OCI-LY7 (cell line): ENCODE results near the gene SPAG16. TPM values are rescaled to one million over a fixed set of nuclear protein-coding genes. Genes with fewer than 3 reads are reported as not detected.

Experiments used
- Bru-seq: library from RNA; stranded (reverse); fragments of 400-500 nt; gene quantifications from one replicate; lab custom pipeline; 2021; lab: Mats Ljungman, UMichigan
- BruChase-seq, 2 experiments: library from RNA; stranded (reverse); fragments of 400-500 nt; gene quantifications; one replicate each; lab custom pipeline; 2021; lab: Mats Ljungman, UMichigan
- BruUV-seq: library from RNA; stranded (reverse); fragments of 400-500 nt; replicated peaks from 2 replicates; lab custom pipeline; 2021; lab: Mats Ljungman, UMichigan
- CTCF ChIA-PET: fragments of 300-600 bp; sonication (Branson Sonifier 250); formaldehyde crosslinking; loops from one replicate; lab custom pipeline; 2022; ENCODE audit warnings: antibody characterized with exemption; ENCODE audit not compliant: unreplicated experiment; lab: Charles Lee
- POLR2A ChIA-PET: fragments of 300-600 bp; sonication (Branson Sonifier 250); formaldehyde crosslinking; loops from one replicate; lab custom pipeline; 2022; ENCODE audit warnings: antibody characterized with exemption; lab: Charles Lee
- DNase-seq: peaks from one replicate; pipeline ENCODE4 v3.0.0-alpha.2; 2015; ENCODE audit warnings: low spot score
- H2AFZ ChIP-seq: fragments of 200-600 bp; sonication (generic), shearing (Covaris generic); 2 replicates; pipeline ENCODE4 v1.6.1; 2014; ENCODE audit warnings: mild to moderate bottlenecking, antibody characterized with exemption, low read length, moderate library complexity
- H3K27ac ChIP-seq: fragments of 200-600 bp; sonication (generic); 2 replicates; pipeline ENCODE4 v1.5.1; 2014; ENCODE audit warnings: mixed run types, low read depth, mild to moderate bottlenecking, moderate library complexity, low read length, inconsistent platforms; ENCODE audit not compliant: poor library complexity, severe bottlenecking
- H3K36me3 ChIP-seq: fragments of 200-600 bp; sonication (generic); 2 replicates; pipeline ENCODE4 v1.6.1; 2014; ENCODE audit warnings: mild to moderate bottlenecking, antibody characterized with exemption, low read length, moderate library complexity, mixed read lengths; ENCODE audit not compliant: insufficient read depth
- H3K4me1 ChIP-seq: fragments of 200-600 bp; sonication (generic); 2 replicates; pipeline ENCODE4 v1.5.1; 2014; ENCODE audit warnings: mild to moderate bottlenecking, low read length; ENCODE audit not compliant: insufficient read depth, poor library complexity, severe bottlenecking
- H3K4me2 ChIP-seq: fragments of 200-600 bp; sonication (generic); 2 replicates; pipeline ENCODE4 v1.6.1; 2014; ENCODE audit warnings: mild to moderate bottlenecking, low read length
- H3K4me3 ChIP-seq: fragments of 200-600 bp; sonication (generic); 2 replicates; pipeline ENCODE4 v1.5.1; 2014; ENCODE audit warnings: mild to moderate bottlenecking, low read depth, low read length; ENCODE audit not compliant: poor library complexity, severe bottlenecking
- H3K79me2 ChIP-seq: fragments of 200-600 bp; sonication (generic); 2 replicates; pipeline ENCODE4 v1.6.1; 2016; ENCODE audit warnings: low read depth, mild to moderate bottlenecking, low read length, moderate library complexity, mixed read lengths; ENCODE audit not compliant: insufficient read depth
- H3K9me2 ChIP-seq: fragments of 200-600 bp; sonication (generic); 2 replicates; pipeline ENCODE4 v1.6.1; 2016; ENCODE audit warnings: mild to moderate bottlenecking, low read length, mixed read lengths; ENCODE audit not compliant: insufficient read depth
- H3K9me3 ChIP-seq: fragments of 200-600 bp; sonication (generic); 2 replicates; pipeline ENCODE4 v1.6.1; 2014; ENCODE audit warnings: mild to moderate bottlenecking, mixed run types, low read length, mixed read lengths
- H4K20me1 ChIP-seq: fragments of 200-600 bp; sonication (generic); 2 replicates; pipeline ENCODE4 v1.6.1; 2014; ENCODE audit warnings: mild to moderate bottlenecking, antibody characterized with exemption, low read length, moderate library complexity, mixed read lengths; ENCODE audit not compliant: insufficient read depth
- CTCF ChIP-seq: fragments of 200-600 bp; sonication (generic); conservative IDR thresholded peaks from 2 replicates; pipeline ENCODE4 v1.5.1; 2014; ENCODE audit warnings: mild to moderate bottlenecking, antibody characterized with exemption, low read length, moderate library complexity, mixed read lengths
- EZH2phosphoT487 ChIP-seq: fragments of 200-600 bp; sonication (generic); IDR thresholded peaks from 2 replicates; pipeline ENCODE4 v1.6.1; 2018; ENCODE audit warnings: low read depth, borderline replicate concordance, mild to moderate bottlenecking, mixed run types, antibody characterized with exemption, low read length, moderate library complexity, mixed read lengths
- intact Hi-C: fragments of 100-400 bp; cut with micrococcal nuclease; formaldehyde crosslinking; loops from one replicate; pipeline ENCODE4 v1.10.0; 2022; ENCODE audit not compliant: unreplicated experiment
- long read RNA-seq: library from polyadenylated mRNA; stranded (forward); transcript quantifications from one replicate; pipeline ENCODE4 v2.0.0, GENCODE V29; 2022
- total RNA-seq, 2 experiments: library from RNA; depleted of rRNA in 1 of 2; stranded (reverse); fragments of >200 nt in 1 of 2; shearing (Covaris generic) in 1 of 2; gene quantifications; 2 replicates each; pipeline ENCODE4 v1.2.3, GENCODE V29; 2014 to 2022

The SPAG16 gene
- total RNA-seq (2014; rRNA removed; shearing (Covaris generic)) (16.6 and 24.2 TPM in 2 replicates), total RNA-seq (2022) (18.9 and 22.1 TPM in 2 replicates), Bru-seq, nascent RNA (percentile 29 among the genes with signal in this experiment), BruChase-seq, experiment 1, labeled RNA remaining after a 6-hour chase (percentile 25 among the genes with signal in this experiment), BruChase-seq, experiment 2, labeled RNA remaining after a 2-hour chase (percentile 32 among the genes with signal in this experiment)
- long read RNA-seq, transcript SPAG16-207 (5 exons, 1,250 nt): major isoform, 50 of 57 reads
- long read RNA-seq, partial matches to known transcripts: 1 of 57 reads
- long read RNA-seq, other reads (novel, unspliced or antisense): 6 of 57 reads

- Histone ChIP-seq H4K20me1 (no peaks in the 10 kb centered on the region), H3K9me3 (no peaks in the 10 kb centered on the region), H3K27ac (peak within 1 kb of the TSS; percentile 27), H2AFZ (peak within 1 kb of the TSS; percentile 97), H3K36me3 (no peaks in the 10 kb centered on the region; the same call in 1 of the 2 replicates), H3K4me3 (peak within 1 kb of the TSS; percentile 85), H3K4me2 (peak within 1 kb of the TSS; percentile 81), H3K9me2 (no peaks in the 10 kb centered on the region), H3K79me2 (peaks cover 8% of the 10 kb centered on the region; the same call in 1 of the 2 replicates), H3K4me1 (peaks cover 23% of the 10 kb centered on the region)
- ChIA-PET CTCF (interaction anchor here (1.0 to 1.5 kb wide), 2 partner anchors 9 to 43 kb away, joined by 4 to 5 read pairs; no protein-coding TSS in a partner anchor), POLR2A (interaction anchor here (0.6 to 3.4 kb wide), 20 partner anchors 10 to 1900 kb away, joined by 3 to 24 read pairs (median 6); partner anchors contain the start of gene IKZF2)
- BruUV-seq: no TSS peak
- no peak for TF ChIP-seq EZH2phosphoT487
- no peak; the same call in 1 of the 2 replicates for TF ChIP-seq CTCF
- peak; percentile 99 for DNase-seq
- intact Hi-C loops: loop anchor here (1.0 to 5.0 kb wide), 2 partner anchors 37 to 51 kb away; no protein-coding TSS in a partner anchor
Observed at GRCh38 chr2:213284105-213285090, at the start of gene SPAG16. SPAG16 (plus strand) TSS chr2:213284464.

DNA sequence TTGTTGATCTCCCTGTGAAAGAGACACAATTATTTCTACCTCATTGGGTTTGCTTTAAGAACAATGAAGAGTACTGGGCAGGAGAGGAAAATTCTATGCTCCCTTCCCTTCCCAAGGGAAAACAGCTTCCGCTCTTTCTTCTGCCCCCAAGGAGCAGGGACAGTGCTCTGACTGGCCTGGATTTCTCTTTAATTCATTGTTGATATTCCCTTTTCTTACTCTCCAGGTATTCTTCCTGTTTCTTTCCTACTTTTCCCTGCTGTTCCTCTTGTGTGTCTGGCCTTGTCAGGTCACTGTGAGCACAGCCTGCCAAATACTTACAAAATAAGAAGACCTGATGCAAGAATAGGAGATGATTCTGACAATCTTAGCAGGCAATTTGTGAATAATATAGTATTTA lies 49.6 kb upstream of the SPAG16 start:
- peak overlapping the region; percentile 97 for H3K27ac ChIP-seq
- H3K9me3 ChIP-seq: peaks cover 7% of the 10 kb centered on the region; the same call in 1 of the 2 replicates
- H4K20me1 ChIP-seq: no peaks in the 10 kb centered on the region
- H3K4me1 ChIP-seq: peaks cover 97% of the 10 kb centered on the region
- CTCF ChIA-PET: no interaction called here
- BruUV-seq: no TSS peak
- peak overlapping the region; percentile 91 for H2AFZ ChIP-seq
- peak overlapping the region; percentile 33 for H3K4me3 ChIP-seq
- H3K9me2 ChIP-seq: no peaks in the 10 kb centered on the region
- DNase-seq: no peak
- peak overlapping the region; percentile 65 for H3K4me2 ChIP-seq
- no peaks in the 10 kb centered on the region for H3K79me2 ChIP-seq
- no peak for TF ChIP-seq EZH2phosphoT487
- TF ChIP-seq CTCF: no peak
- POLR2A ChIA-PET: interaction anchor here (0.7 to 1.9 kb wide), 11 partner anchors 9 to 85 kb away, joined by 3 to 10 read pairs (median 4); partner anchors contain the start of genes IKZF2 and SPAG16
- intact Hi-C loops: loop anchor here (5.0 kb wide), 1 partner anchor 1573 kb away; the partner anchor contains the start of gene BARD1
- H3K36me3 ChIP-seq: peaks cover 9% of the 10 kb centered on the region; the same call in 1 of the 2 replicates
